ENCODE data around the gene ADGRV1. TPM values are rescaled to one million over a fixed set of nuclear protein-coding genes. Genes with fewer than 3 reads are reported as not detected.
A peak's percentile ranks its signal among the peaks of the same experiment; 100 is the strongest.

Gene ADGRV1
- polyA plus RNA-seq, 2 of the 4 experiments (the other 2 are of a cell fraction): 0.70 to 3.7 TPM

- no peak for DNase-seq (ENCODE audit: low read depth in 1 of 2, low spot score in 1 of 2)
- ATAC-seq: no peak
- no peak overlapping the region for H3K4me3 ChIP-seq
- no peak for FAIRE-seq
- H3K4me2 ChIP-seq: no peak overlapping the region; the same call in 2 of the 3 replicates
- CTCF ChIA-PET: interaction anchor here (0.8 to 0.9 kb wide), 2 partner anchors 31 to 128 kb away, joined by 3 to 4 read pairs; no protein-coding TSS in a partner anchor
- POLR2A ChIA-PET: no interaction called here
- TF ChIP-seq EHF (CRISPR knock-in tag; IDR thresholded peaks at IDR 0.05): no peak
- no peak for TF ChIP-seq ESRRA (IDR thresholded peaks at IDR 0.05; ENCODE audit: borderline replicate concordance, low read length)
- TF ChIP-seq KDM1A (IDR thresholded peaks at IDR 0.05; ENCODE audit: low read depth): no peak
- no peak for TF ChIP-seq CTCF (IDR thresholded peaks at IDR 0.05)
- H3K27ac ChIP-seq: no peak overlapping the region
- peaks cover 7% of the 10 kb centered on the region; the same call in 1 of the 3 replicates for H3K4me1 ChIP-seq
- H3K9me3 ChIP-seq: no peaks in the 10 kb centered on the region
Measured at GRCh38 chr5:90962481-90962880, 403.9 kb downstream of the ADGRV1 start.

- peak; percentile 13 for FAIRE-seq
- Histone ChIP-seq H3K9me3 (peaks cover 4% of the 10 kb centered on the region; the same call in 1 of the 3 replicates), H3K4me2 (no peak overlapping the region), H3K4me3 (no peak overlapping the region), H3K4me1 (peaks cover 7% of the 10 kb centered on the region; the same call in 1 of the 3 replicates), H3K27ac (no peak overlapping the region; a peak in 1 of 6 replicates)
- CTCF ChIA-PET: interaction anchor here (1.3 to 1.4 kb wide), 2 partner anchors 100 to 114 kb away, joined by 3 read pairs; no protein-coding TSS in a partner anchor
- 82% methylated on average over 7 of the region's 7 CpGs for WGBS (ENCODE audit: missing lambda C conversion rate)
- no peak for ATAC-seq
- no peak for DNase-seq (ENCODE audit: low read depth in 1 of 2, low spot score in 1 of 2)
- POLR2A ChIA-PET: no interaction called here
- TF ChIP-seq MYC (IDR thresholded peaks at IDR 0.05; ENCODE audit: borderline replicate concordance, low read length) (no peak), JUN (IDR thresholded peaks at IDR 0.05) (no peak), HOXB5 (CRISPR knock-in tag; IDR thresholded peaks at IDR 0.05) (no peak), E2F6 (IDR thresholded peaks at IDR 0.05; ENCODE audit: borderline replicate concordance, low read depth) (no peak), BHLHE40 (IDR thresholded peaks at IDR 0.05; ENCODE audit: low read depth, low read length) (no peak), RNF2 (IDR thresholded peaks at IDR 0.05; ENCODE audit: borderline replicate concordance, low read depth) (no peak), PBX3 (IDR thresholded peaks at IDR 0.05) (no peak), HOXB13 (CRISPR knock-in tag; IDR thresholded peaks at IDR 0.05; ENCODE audit: low read depth) (no peak), RFX5 (IDR thresholded peaks at IDR 0.05) (no peak), POLR2AphosphoS2 (conservative IDR thresholded peaks at IDR 0.05; ENCODE audit: low read length) (no peak), CHD4 (IDR thresholded peaks at IDR 0.05; ENCODE audit: borderline replicate concordance) (no peak), MAFK (IDR thresholded peaks at IDR 0.05; ENCODE audit: partially characterized antibody) (no peak), POLR2A (IDR thresholded peaks at IDR 0.05; ENCODE audit: low read length) (no peak), KDM1A (IDR thresholded peaks at IDR 0.05; ENCODE audit: low read depth) (no peak), SREBF2 (IDR thresholded peaks at IDR 0.05) (no peak), CEBPB (IDR thresholded peaks at IDR 0.05) (no peak), MAX (IDR thresholded peaks at IDR 0.05) (no peak), HMGXB4 (CRISPR knock-in tag; IDR thresholded peaks at IDR 0.05; ENCODE audit: borderline replicate concordance) (no peak), CBX8 (IDR thresholded peaks at IDR 0.05) (no peak), JUNB (IDR thresholded peaks at IDR 0.05) (no peak)
Measured at GRCh38 chr5:90965110-90965685, 406.6 kb downstream of the ADGRV1 start.
